ENCODE data around the gene MCTP1.

MCTP1 gene

DNA sequence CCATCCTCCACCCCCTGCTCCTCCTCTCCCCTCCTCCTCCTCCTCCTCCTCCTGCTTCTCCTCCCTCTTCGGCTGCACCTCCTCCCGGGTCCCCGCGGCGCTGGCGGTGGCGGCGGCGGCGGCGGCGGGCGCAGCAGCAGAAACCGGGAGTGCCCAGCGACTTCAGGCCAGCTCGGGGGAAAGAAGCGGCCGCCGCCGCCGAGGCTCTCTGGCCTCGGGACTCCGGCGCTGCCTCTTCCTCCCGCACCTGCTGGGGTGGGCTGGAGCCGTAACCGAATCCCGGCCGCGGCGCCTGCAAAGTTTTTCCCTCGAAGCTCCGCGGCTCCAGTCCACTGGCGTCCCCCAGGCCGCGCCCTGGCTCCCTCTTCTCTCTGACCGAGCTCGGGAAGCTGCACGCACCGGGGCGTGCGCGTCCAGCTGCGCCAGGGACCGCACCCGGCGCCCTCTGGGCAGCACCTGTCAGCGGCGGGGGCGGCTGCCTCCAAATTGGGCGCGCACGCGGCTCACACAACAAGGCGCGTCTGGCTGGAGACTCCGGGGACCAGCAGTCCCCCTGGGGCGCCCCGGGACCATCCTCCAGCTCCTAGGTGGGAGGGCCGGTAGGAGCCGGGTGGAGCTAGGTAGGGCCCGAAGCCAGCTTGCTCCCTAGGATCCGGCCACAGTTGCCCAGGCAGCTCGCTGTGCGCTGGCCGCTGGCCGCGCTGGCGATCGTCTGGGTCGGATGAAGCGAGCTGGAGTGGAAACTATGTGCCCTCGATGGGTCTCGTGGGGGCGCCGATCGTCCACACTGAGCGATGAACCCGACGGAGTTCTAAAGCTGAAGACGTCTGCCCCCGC is at the start of gene MCTP1:
MCTP1 (minus strand) TSS at position 523 of the 837 bp plus-strand sequence.
- no peak for DNase-seq (ENCODE audit: low spot score)

DNA sequence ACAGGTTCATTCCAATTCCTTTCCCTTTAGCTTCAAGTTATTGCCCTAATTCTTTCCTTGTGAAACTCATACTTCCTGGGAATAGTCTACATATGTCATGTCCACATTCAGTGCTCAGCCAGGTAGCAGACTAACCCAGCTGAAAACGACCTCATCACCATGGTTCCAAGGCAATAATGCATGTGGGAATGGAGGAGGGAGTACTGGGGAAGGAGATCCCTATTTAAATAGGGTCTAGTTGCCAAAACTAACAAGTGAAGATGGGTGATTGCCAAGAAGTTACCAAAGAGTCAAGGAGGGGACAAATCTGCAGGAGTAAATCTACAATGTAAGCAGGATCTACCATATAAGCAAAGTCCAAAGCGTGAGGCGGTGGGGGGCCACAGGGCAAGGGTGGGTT is 47.3 kb upstream of the MCTP1 start:
- no peak for DNase-seq (ENCODE audit: low spot score)

DNA sequence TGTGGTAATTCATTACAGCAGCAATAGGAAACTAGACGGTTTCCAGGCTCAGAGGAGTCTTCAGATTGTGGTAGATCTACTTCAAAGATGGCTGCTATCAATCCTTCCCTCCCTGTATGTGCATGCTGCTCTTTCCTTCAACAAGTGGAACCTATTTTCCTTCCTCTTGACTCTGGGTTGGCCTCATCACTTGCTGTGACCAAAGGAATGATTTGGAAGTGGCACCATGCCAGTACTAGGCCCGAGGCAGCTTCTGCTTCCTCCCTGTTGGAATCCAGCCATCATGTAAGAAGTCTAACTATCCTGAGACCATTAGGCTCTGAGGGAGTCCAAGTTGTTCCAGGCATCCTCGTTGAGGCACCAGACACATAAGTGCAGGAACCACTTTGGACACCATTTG is 46.5 kb upstream of the MCTP1 start:
- DNase-seq (ENCODE audit: low spot score) = no peak

DNA sequence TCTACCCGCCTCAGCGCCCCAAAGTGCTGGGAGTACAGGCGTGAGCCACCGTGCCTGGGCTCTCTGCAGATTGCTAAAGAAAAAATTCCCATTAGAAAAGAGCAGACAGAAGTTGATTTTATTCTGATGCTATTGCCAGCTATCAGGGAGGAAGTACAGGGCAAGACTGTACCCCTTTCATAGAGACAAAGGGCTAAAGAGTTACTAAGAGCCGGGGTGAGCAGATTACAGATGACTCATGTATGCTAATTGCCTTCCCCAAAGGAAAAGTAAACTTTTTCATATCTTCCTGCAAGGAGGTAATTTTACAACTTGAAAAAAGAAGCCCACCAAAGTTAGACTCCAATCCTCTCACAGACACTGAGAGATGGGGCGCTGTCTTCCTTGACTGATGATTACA is 42.3 kb upstream of the MCTP1 start:
- DNase-seq (ENCODE audit: low spot score) = no peak

DNA sequence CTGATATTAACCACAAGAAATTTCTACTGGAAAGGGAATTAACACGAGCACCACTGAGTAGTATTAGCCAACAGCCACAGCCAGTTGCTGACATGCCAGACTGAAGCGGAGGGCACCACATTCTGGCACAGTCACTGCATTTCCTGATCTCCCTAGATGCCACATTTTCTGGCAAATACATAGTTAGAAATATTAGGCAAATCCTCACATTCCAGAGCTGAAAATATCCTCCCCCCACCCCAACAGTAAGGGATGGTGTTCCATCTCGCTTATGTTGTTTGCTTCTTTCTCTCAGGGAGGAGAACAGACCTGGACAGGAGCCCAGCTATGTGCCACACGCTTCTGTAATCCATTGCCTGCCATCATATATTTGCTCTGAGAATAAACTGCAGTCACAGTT is 32.8 kb upstream of the MCTP1 start:
- DNase-seq (ENCODE audit: low spot score) = no peak

DNA sequence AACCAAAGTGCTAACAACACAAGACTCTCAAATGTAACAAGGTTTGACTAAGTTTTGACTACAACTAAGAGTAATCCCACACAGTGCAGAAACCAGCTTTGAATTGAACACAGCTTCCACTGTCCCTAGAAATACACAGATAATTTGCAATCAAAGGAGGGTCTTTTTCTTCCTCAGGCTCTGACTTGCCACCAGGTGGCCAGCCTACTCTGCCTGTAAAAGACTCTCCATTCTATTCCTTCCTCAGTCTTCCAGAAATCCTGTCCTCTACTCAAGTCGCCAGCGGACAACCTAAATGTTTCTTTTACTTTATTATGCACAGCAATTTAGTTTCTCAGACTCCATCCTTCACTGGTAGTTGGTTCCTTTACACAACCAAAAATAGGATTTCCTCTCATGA is 32.2 kb upstream of the MCTP1 start:
- DNase-seq (ENCODE audit: low spot score) = no peak

DNA sequence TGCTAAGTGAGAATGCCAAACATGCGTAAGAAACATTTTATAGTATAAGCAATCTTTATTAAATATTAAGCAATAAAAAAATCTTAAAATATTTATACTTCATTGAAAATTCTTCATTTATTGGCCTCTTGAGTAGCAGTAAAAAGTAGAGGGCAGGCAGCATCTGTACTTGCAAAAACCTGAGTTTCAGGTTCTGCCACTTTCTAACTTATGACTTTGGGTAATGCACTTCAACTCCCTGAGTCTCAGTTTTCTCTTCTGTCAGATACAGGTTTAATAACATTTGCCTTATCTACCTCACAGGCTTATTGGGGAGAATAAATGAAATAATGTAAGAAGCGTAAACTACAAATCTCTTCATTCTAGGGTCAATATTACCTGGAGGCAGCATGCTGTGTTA is 19.8 kb upstream of the MCTP1 start:
- no peak for DNase-seq (ENCODE audit: low spot score)

DNA sequence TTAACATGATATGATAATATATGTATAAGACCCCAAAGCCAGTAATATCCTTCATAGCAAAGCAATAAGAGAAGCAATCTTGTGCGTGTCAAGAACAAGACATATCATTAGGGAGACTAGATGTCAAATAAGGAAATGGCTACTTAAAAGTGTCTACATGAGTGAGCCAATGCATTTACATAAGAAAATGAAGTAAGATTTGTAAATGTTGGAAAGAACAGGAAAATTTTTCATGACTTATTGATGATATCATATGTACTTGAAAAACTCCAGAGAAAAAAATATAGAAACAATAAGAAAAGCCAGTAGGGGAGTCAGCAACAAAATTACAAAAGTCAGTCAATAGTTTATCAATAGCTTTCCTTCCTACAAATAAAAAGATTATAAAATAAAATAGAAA is 13.8 kb upstream of the MCTP1 start:
- DNase-seq (ENCODE audit: low spot score) = no peak

DNA sequence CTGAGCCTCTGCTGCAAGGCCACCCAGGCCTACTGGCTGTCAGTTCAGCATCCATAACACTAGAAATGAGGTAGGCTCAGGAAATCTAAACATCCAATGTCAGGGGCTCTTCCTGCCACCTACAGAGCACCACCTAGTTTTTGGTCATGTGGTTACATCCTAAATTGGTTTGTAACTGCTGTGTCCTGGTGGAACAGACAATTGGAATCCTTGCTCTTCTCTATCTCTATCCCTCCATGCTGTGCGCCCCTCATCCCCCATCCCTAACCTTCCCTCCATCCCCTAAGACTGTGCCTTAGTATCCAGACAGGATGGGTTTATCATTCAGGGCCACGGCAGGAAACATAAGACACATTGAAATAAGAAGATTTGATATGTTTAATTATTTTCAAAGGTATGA is 11.4 kb upstream of the MCTP1 start:
- no peak for DNase-seq (ENCODE audit: low spot score)

DNA sequence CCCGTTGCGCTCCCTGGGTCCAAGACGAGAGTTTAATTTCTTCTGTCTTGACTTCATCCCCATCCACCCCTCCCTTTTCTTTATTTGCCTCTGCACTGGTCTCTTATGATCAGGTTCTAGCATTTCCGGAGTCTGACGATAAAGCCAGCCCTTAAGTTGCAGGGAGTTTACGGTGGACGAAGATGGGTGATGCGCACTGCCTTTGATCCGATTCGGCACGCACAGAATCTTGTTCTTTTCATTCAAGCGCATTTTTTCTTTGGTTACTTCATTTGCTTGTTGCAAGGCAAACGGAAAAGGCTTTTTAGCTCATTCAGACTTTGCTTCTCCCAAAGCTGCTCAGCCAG is 488 bp upstream of the MCTP1 start:
- DNase-seq (ENCODE audit: low spot score) = no peak

DNA sequence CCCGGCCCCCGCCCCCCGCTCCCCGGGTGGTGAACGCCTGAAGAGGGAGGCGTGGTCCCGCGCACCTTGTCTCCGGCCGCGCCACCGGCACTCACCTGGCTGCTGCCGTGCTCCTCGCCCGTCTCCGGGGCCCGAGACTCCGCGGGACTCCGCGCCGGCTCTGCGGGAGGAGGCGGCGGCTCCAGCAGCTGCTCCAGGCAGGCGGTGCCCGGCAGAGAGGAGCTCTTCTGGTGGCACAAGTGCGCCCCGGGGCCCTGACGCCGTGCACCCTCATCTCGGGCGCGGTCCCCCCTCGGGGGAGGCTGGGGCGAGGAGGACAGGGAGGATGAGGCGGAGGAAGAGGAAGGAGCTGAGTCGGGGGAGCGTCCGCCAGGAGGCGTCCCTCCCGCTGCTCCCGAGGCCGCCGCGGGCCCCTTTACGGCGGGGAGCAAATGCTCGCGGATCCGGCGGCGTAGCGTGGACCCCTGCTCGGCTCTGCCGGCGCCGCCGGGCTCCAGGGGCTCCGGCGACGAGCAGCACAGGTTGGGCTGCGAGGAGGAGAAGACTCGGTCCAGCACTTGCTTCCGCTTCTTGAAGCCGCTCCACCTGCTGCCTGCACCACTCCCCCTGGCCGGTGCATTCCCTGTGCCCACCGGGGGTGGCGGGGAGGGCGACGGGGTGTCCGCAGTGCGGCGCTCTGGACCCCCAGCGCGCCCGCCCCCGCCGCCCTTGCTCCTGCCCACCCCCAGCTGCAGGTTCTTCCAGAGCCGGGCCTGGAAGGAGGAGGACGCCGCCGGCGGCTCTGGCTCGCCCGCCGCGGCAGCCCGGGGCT is 928 bp downstream of the MCTP1 start:
- DNase-seq (ENCODE audit: low spot score) = no peak

DNA sequence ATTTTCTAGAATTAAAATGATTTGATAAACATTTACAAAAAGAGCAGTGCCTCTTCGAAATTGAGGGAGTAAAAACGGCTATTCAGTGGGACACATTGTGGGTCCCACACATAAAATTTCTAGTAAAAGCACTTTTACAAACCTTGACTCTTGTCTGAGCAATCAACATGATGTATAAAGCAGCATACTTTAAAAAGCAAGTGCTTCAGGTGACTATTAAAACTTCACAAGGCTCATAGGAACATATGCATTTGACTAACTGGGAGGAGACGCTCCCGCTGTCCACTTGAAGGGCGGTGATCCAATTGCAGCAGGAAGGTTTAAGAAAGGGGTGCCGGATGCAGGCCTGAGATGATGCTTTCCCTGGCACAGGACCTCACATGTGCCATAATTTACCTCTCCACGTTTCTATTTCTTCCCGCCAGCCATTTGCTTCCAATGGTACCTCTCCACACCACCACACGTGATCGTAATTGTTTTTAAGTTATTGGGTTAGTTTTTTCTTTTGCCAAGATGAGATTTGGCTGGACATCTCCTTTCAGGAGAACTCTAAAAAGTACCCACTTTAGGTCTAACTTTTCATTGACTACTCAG is 1.8 kb downstream of the MCTP1 start:
- no peak for DNase-seq (ENCODE audit: low spot score)

DNA sequence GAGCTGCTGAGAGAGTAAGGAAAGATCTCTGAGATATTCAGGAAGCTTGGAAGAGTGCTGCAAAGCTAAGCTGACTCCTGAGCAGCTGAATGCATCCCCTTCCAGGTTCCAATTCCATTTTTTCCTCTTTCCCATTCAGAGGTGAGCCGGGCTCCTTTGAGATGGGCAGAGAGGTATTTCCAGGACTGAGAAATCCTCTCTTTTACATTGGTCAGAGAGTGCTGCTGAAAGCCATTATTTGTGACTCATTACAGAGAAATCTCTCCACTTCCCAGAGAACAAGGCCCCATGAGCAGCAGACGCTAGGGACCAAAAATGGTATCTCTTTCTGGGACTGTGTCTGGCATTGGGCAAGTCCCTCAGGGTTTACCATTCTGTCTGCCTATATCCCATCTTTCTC is 3.7 kb downstream of the MCTP1 start:
- no peak for DNase-seq (ENCODE audit: low spot score)

DNA sequence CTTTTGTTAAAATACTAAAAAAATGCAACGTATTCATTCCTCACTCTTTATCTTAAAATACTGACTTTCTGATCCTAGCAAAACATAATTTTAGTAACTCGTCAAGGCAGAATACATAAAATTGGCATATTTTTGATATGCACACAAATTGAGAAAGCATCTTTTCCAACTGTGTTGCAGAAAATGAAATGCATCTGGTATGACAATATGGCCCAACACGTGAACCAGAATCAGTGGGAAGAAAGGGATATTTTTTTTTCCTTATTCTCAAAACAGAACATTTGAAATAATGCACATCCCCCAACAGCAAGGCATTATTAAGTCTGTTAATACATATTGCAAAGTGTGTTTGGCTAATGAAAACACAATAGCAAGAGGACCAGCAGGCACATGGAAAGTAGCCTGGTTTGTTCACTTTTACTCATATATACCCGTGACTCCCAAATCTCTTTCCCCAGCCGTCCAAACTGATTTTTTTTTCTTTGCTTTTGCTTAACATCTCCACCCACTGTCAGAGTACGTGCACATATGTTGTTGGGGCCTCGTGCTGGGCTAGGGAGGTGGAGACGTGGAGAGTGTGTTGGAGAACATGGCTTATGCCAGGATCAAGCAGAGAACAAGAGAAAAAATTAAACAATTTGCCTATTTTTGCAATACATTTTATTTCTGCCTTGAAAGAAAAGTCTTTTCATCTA is 4.3 kb downstream of the MCTP1 start:
- no peak for DNase-seq (ENCODE audit: low spot score)

DNA sequence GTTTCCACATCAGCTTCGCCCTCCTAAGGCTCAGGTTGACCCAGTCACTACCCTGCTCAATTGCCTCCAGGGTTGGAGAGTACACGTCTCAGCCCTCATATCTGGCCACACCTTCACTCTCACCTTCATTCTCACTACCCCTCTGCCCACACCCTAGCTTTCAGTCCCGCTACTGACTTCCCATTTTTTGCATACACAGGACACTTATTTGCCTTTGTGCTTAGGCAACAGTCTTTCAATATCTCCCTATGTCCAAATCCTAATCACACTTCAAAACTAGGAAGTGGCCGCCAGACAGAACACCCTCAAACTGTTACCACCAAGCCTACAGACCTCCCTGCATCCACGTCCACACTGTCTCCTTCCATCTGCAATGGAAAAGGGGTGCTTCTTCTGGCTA is 10.9 kb downstream of the MCTP1 start:
- no peak for DNase-seq (ENCODE audit: low spot score)

DNA sequence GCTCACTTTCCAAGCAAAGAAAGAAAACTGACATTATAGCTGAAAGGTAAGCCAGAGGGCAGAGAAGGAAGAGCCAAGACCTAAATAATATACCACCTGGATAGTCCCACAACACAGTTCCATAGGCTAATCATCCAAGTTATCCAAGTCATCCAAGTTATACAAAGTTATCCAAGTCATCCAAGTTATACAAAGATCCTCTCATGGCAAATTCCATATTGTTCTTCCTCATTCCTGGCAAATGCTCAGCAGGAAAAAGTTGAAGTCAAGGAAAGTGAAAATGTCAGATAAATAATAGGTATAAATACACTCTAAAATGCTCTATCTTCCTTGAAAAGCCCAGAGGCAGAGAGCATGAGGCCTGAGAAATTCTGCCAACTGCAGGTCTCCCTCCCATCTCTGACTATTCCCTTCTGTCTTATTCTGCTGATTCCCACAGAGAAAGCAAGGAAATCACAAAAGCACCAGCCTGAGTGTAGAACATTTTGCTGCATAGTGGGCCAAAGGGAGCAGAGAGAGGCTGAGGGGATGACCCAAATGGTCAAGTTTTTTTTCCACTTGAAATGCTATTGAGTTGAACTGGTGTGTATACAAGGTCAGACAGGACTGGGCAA is 12.5 kb downstream of the MCTP1 start:
- no peak for DNase-seq (ENCODE audit: low spot score)

DNA sequence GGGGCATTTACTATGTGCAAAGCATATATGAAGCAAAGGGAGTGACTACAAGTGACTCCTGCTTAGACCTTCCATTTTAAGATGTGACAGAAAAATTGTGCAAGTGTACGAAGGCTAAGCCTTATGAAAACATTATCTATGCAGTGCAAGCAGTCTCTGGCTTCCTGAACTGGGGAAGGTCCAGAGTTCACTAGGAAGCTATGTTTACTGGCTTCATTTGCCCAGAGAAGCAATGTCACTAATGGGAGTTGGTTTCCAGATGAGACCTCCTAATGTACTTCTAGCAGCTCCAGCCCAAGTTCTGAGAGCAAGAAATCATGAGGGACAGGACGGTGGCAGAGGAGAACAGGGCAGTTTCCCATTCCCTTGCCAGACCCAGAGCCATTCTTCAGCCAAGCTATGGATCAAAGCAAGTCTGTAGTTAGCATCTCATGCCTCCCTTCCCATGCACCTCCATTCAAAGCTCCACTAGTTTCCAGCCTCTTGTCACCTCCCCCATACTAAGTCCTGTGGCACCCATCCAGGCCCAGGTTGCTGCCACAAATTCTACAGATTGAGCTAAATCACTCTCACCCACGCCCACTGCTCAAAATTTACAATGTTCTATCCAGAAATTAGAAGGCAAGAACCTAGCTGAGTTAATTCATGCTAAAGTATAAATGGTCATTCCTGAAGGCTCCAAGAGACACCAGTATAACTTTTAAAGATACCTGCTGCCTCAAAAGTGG is 21.8 kb downstream of the MCTP1 start:
- DNase-seq (ENCODE audit: low spot score) = no peak

DNA sequence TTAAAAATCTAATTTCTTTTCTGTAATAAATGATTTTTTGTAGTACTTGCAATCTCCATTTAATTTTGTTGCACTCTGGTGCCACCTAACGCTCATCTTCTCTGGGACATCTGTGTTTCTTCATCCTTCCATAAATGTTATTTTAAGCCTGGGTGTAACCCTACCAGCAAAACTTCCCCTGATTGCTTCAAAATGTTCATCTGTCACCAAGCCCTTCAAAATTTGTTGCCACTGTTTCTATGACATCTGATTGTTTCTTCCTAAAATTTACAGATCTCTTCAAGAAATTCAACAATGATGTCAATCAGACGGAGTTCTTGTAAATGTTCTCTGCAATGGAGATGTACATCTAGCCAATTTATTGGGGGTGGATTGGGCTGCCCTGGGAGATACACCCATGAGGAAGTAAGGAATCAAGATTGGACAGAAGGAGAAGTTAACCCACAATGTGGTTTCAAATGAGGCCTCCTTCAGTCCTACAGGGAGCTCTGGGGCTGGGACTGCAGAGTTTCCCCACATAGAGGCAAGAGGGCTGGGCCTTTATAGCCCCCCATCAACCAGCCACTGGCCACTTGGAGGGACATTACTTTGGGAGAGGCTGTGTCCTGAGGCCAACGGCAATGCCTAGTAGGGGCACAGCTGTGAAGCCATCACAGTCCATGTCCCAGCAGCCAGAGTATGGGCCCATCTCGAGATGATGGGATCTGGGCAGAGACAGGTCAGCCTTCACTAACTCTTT is 23.3 kb downstream of the MCTP1 start:
- no peak for DNase-seq (ENCODE audit: low spot score)

DNA sequence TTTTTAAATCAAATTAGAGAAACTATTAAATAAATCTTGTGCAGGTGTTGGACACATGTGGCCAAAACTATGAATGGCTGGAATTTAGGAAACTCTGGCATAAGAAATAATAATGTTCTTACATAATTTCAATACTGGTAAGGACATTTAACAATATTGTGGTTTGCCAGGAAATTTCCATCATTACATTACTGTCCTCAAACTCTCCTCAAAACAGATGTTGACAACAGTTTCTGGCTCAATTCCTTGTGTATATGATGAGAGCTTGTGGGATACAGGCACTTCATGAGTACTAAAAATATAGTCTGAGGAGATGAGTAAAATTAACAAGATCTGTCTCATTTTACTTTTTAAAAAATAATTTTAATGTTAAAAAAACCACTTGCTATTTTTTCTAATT is 27.9 kb downstream of the MCTP1 start:
- DNase-seq (ENCODE audit: low spot score) = no peak

DNA sequence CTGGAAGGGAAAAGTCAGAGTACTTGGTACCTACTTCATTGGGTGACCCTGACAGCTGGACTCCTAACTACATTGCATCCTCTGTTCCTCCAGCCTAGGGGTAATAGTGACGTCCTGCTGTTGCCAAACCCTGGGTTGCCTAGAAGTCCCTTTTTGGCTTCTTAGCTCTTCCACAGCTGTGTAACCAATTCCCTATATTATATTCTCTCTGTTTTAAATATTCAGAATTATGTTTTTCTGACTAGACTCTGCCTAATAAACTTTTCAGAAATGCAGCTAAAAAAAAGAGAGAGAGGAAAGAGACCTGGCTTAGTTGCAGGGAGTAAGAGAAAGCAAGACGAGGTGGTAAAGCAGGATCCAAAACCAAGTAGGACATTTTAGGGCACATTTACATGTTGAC is 28.4 kb downstream of the MCTP1 start:
- no peak for DNase-seq (ENCODE audit: low spot score)

DNA sequence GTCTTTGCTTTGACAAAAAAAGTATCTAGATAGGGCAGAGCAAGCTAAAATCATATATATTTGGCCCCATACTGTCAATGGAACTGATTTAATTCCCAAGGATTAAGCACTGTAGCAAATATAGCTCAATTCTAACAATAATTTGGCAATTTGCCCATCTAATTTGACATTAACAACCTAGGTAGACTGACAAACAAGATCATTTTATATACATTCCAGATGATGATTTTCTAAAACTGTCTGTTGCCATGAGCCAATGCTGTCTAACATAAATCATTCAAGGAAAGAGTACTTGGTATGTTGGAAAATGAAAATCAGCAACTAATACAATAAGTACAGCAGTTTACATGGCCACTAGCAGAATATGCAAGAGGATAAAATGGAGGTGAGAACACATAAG is 32.1 kb downstream of the MCTP1 start:
- DNase-seq (ENCODE audit: low spot score) = no peak

Data from hematopoietic multipotent progenitor cell treated with erythropoietin and hydrocortisone succinate and interleukin-3 and kit ligand, for 17 days (in vitro differentiated cells).